Left ventricle myocardium inferior (tissue), 1 donor: ENCODE results near the gene MPND. TPM values are rescaled to one million over a fixed set of nuclear protein-coding genes. Genes with fewer than 3 reads are reported as not detected.
A peak's percentile ranks its signal among the peaks of the same experiment; 100 is the strongest.

Experiments
- DNase-seq: peaks from one replicate; pipeline ENCODE4 v3.0.0-alpha.2; 2020
- H3K27ac ChIP-seq: fragments of 200-600 bp; replicated peaks from 2 replicates; pipeline ENCODE4 v1.8.0; 2021
- H3K27me3 ChIP-seq: fragments of 200-600 bp; 2 replicates; pipeline ENCODE4 v1.8.0; 2021; ENCODE audit warnings: low read depth
- H3K36me3 ChIP-seq: fragments of 200-600 bp; 2 replicates; pipeline ENCODE4 v1.8.0; 2021
- H3K4me1 ChIP-seq: fragments of 200-600 bp; 2 replicates; pipeline ENCODE4 v1.8.0; 2021
- H3K4me3 ChIP-seq: fragments of 200-600 bp; 2 replicates; pipeline ENCODE4 v1.8.0; 2021; ENCODE audit warnings: mild to moderate bottlenecking, moderate library complexity
- H3K9me3 ChIP-seq: fragments of 200-600 bp; replicated peaks from 2 replicates; pipeline ENCODE4 v1.8.0; 2021
- CTCF ChIP-seq: fragments of 200-600 bp; IDR thresholded peaks from 2 replicates; pipeline ENCODE4 v1.8.0; 2021; ENCODE audit warnings: antibody characterized with exemption, mild to moderate bottlenecking, borderline replicate concordance
- intact Hi-C: fragments of 100-400 bp; cut with micrococcal nuclease; formaldehyde crosslinking; loops from one replicate; pipeline ENCODE4 v1.11.0; 2022
- total RNA-seq: library from RNA; stranded (reverse); fragmentation: NEBNext Ultra II Directional; extraction: Animal tissue kit (Norgen Biotek cat#: 25700); gene quantifications from one replicate; pipeline ENCODE4 v1.2.1, GENCODE V29; 2021
- donor health status: DM: no; HTN: yes; CAD: no; lungs with severe emphysema.

Gene MPND
- total RNA-seq, 1 donor from 2014 or later: 19.2 TPM

- intact Hi-C loops: no loop called here
- no peaks in the 10 kb centered on the region for H3K9me3 ChIP-seq
- H3K36me3 ChIP-seq: no peaks in the 10 kb centered on the region
- DNase-seq: no peak
- H3K4me1 ChIP-seq: peaks cover 5% of the 10 kb centered on the region
- TF ChIP-seq CTCF: no peak
- no peak within 1 kb of the TSS for H3K27ac ChIP-seq
- H3K27me3 ChIP-seq: peaks cover 66% of the 10 kb centered on the region
- peak within 1 kb of the TSS; percentile 44 for H3K4me3 ChIP-seq
Measured at GRCh38 chr19:4304538-4305256, 38.7 kb upstream of the MPND start, which contains the start of gene FSD1. Gene FSD1, plus strand, starts transcription at chr19:4304598. Its CDS starts 149 bp downstream, at chr19:4304747.

GRCh38 chr19:4305257-4305612 is 38.1 kb upstream of the MPND start:
- TF ChIP-seq CTCF: no peak
- no peak for DNase-seq
- no peak overlapping the region for H3K27ac ChIP-seq
- H3K4me3 ChIP-seq: no peak overlapping the region
- H3K9me3 ChIP-seq: no peaks in the 10 kb centered on the region
- H3K36me3 ChIP-seq: no peaks in the 10 kb centered on the region
- H3K4me1 ChIP-seq: peaks cover 5% of the 10 kb centered on the region
- H3K27me3 ChIP-seq: peaks cover 66% of the 10 kb centered on the region
- intact Hi-C loops: no loop called here

GRCh38 chr19:4305659-4306058 is 37.7 kb upstream of the MPND start:
- TF ChIP-seq CTCF: no peak
- H3K27ac ChIP-seq: no peak overlapping the region
- H3K27me3 ChIP-seq: peaks cover 66% of the 10 kb centered on the region
- DNase-seq: no peak
- no peaks in the 10 kb centered on the region for H3K36me3 ChIP-seq
- no peak overlapping the region for H3K4me3 ChIP-seq
- H3K4me1 ChIP-seq: peaks cover 5% of the 10 kb centered on the region
- H3K9me3 ChIP-seq: no peaks in the 10 kb centered on the region
- intact Hi-C loops: no loop called here

GRCh38 chr19:4310247-4311121 is 32.9 kb upstream of the MPND start:
- Histone ChIP-seq H3K9me3 (no peaks in the 10 kb centered on the region), H3K4me3 (no peak overlapping the region), H3K27ac (no peak overlapping the region), H3K36me3 (no peaks in the 10 kb centered on the region), H3K4me1 (peaks cover 3% of the 10 kb centered on the region), H3K27me3 (peaks cover 21% of the 10 kb centered on the region)
- intact Hi-C loops: no loop called here
- no peak for DNase-seq
- TF ChIP-seq CTCF: no peak

- peak overlapping the region; percentile 30 for H3K4me3 ChIP-seq
- H3K4me1 ChIP-seq: peaks cover 3% of the 10 kb centered on the region
- no peak for TF ChIP-seq CTCF
- no peaks in the 10 kb centered on the region for H3K36me3 ChIP-seq
- H3K9me3 ChIP-seq: no peaks in the 10 kb centered on the region
- H3K27ac ChIP-seq: no peak overlapping the region
- no peak for DNase-seq
- H3K27me3 ChIP-seq: peaks cover 16% of the 10 kb centered on the region
- intact Hi-C loops: no loop called here
Measured at GRCh38 chr19:4313847-4314490, 29.4 kb upstream of the MPND start.
